ENCODE data around the gene MBP. TPM values are rescaled to one million over a fixed set of nuclear protein-coding genes. Genes with fewer than 3 reads are reported as not detected.

MBP gene
- total and polyA plus RNA-seq, 4 experiments from 2014 or later: 92.2 to 187 (median 149) TPM

GRCh38 chr18:77102259-77103040 lies 30.1 kb downstream of the MBP start:
- peaks cover 99% of the 10 kb centered on the region for H3K4me1 ChIP-seq (ENCODE audit: insufficient read depth, low read length)
- POLR2A ChIA-PET (ENCODE audit: partially characterized antibody): interaction anchor here (0.8 to 6.0 kb wide), 13 partner anchors 9 to 109 kb away, joined by 3 to 150 read pairs (median 7); partner anchors contain the start of gene MBP
- peaks cover 82 to 99% (median 92%) of the 10 kb centered on the region in 4 donors for H3K4me1 Mint-ChIP-seq
- H3K27me3 ChIP-seq (ENCODE audit: insufficient read depth, low read length): no peaks in the 10 kb centered on the region
- peak; percentile 59 to 76 (median 69) for DNase-seq
- intact Hi-C loops (cut with micrococcal nuclease): loop anchor here (1.0 kb wide), 2 partner anchors 26 to 40 kb away; no protein-coding TSS in a partner anchor
- no peaks in the 10 kb centered on the region for H3K9me3 ChIP-seq (ENCODE audit: control insufficient read depth in 1 of 2, low read length in 2 of 2)
- peak overlapping the region; percentile 97 to 98 (median 98) for H3K27ac Mint-ChIP-seq
- CTCF ChIA-PET (ENCODE audit: partially characterized antibody): interaction anchor here (1.0 to 4.0 kb wide), 15 partner anchors 12 to 120 kb away, joined by 3 to 21 read pairs (median 5); partner anchors contain the start of gene MBP
- peaks cover 15% of the 10 kb centered on the region for H3K36me3 ChIP-seq (ENCODE audit: insufficient read depth, low read length)
- H3K4me3 ChIP-seq (ENCODE audit: low read length in 2 of 2): peak overlapping the region; percentile 31 to 39
- H3K4me3 Mint-ChIP-seq: peak overlapping the region; percentile 78 to 89 (median 83)
- peaks cover 13 to 65% of the 10 kb centered on the region in 2 donors for H3K36me3 Mint-ChIP-seq
- H3K27ac ChIP-seq (ENCODE audit: low read depth, low read length): peak overlapping the region; percentile 81
- H3K27me3 Mint-ChIP-seq: no peaks in the 10 kb centered on the region
- peaks cover 0 to 5% (median 0%) of the 10 kb centered on the region in 8 donors for H3K9me3 Mint-ChIP-seq

GRCh38 chr18:77101410-77102258 lies 30.9 kb downstream of the MBP start:
- peaks cover 15% of the 10 kb centered on the region for H3K36me3 ChIP-seq (ENCODE audit: insufficient read depth, low read length)
- H3K36me3 Mint-ChIP-seq: peaks cover 17 to 62% of the 10 kb centered on the region in 2 donors

GRCh38 chr18:77100751-77101355 lies 31.7 kb downstream of the MBP start:
- H3K27me3 Mint-ChIP-seq: no peaks in the 10 kb centered on the region
- Histone ChIP-seq H3K27me3 (ENCODE audit: insufficient read depth, low read length) (no peaks in the 10 kb centered on the region), H3K27ac (ENCODE audit: low read depth, low read length) (peak overlapping the region; percentile 81), H3K4me3 (ENCODE audit: low read length in 2 of 2) (peak overlapping the region in 1 of 2 donors; percentile 39), H3K4me1 (ENCODE audit: insufficient read depth, low read length) (peaks cover 99% of the 10 kb centered on the region), H3K36me3 (ENCODE audit: insufficient read depth, low read length) (peaks cover 15% of the 10 kb centered on the region), H3K9me3 (ENCODE audit: control insufficient read depth in 1 of 2, low read length in 2 of 2) (no peaks in the 10 kb centered on the region)
- H3K4me3 Mint-ChIP-seq: peak overlapping the region; percentile 78 to 89 (median 83)
- intact Hi-C loops (cut with micrococcal nuclease): no loop called here
- ChIA-PET POLR2A (ENCODE audit: partially characterized antibody) (interaction anchor here (0.9 to 6.0 kb wide), 12 partner anchors 11 to 110 kb away, joined by 3 to 150 read pairs (median 8); partner anchors contain the start of gene MBP), CTCF (ENCODE audit: partially characterized antibody) (interaction anchor here (0.7 to 4.0 kb wide), 9 partner anchors 8 to 118 kb away, joined by 3 to 21 read pairs (median 5); no protein-coding TSS in a partner anchor)
- H3K36me3 Mint-ChIP-seq: peaks cover 20 to 66% of the 10 kb centered on the region in 2 donors
- peaks cover 0 to 1% (median 0%) of the 10 kb centered on the region in 8 donors for H3K9me3 Mint-ChIP-seq
- peaks cover 72 to 99% (median 88%) of the 10 kb centered on the region in 4 donors for H3K4me1 Mint-ChIP-seq
- DNase-seq: peak in 2 of 5 donors; percentile 34 to 67
- H3K27ac Mint-ChIP-seq: peak overlapping the region; percentile 97 to 98 (median 98)

More at GRCh38 chr18:77101410-77102258, 30.9 kb downstream of the MBP start:
- peak overlapping the region; percentile 97 to 98 (median 98) for H3K27ac Mint-ChIP-seq
- peak overlapping the region; percentile 78 to 89 (median 83) for H3K4me3 Mint-ChIP-seq
- no peaks in the 10 kb centered on the region for H3K9me3 ChIP-seq (ENCODE audit: control insufficient read depth in 1 of 2, low read length in 2 of 2)
- intact Hi-C loops (cut with micrococcal nuclease): loop anchor here (1.0 kb wide), 2 partner anchors 27 to 39 kb away; no protein-coding TSS in a partner anchor
- POLR2A ChIA-PET (ENCODE audit: partially characterized antibody): interaction anchor here (0.8 to 6.0 kb wide), 13 partner anchors 10 to 109 kb away, joined by 3 to 150 read pairs (median 7); partner anchors contain the start of gene MBP
- DNase-seq: peak in 2 of 5 donors; percentile 27 to 66
- no peaks in the 10 kb centered on the region for H3K27me3 Mint-ChIP-seq
- peaks cover 79 to 99% (median 90%) of the 10 kb centered on the region in 4 donors for H3K4me1 Mint-ChIP-seq
- peak overlapping the region; percentile 81 for H3K27ac ChIP-seq (ENCODE audit: low read depth, low read length)
- CTCF ChIA-PET (ENCODE audit: partially characterized antibody): interaction anchor here (1.0 to 4.0 kb wide), 16 partner anchors 9 to 119 kb away, joined by 3 to 21 read pairs (median 5); partner anchors contain the start of gene MBP
- peaks cover 0 to 5% (median 0%) of the 10 kb centered on the region in 8 donors for H3K9me3 Mint-ChIP-seq
- peaks cover 99% of the 10 kb centered on the region for H3K4me1 ChIP-seq (ENCODE audit: insufficient read depth, low read length)
- no peaks in the 10 kb centered on the region for H3K27me3 ChIP-seq (ENCODE audit: insufficient read depth, low read length)
- H3K4me3 ChIP-seq (ENCODE audit: low read length in 2 of 2): peak overlapping the region; percentile 31 to 39

GRCh38 chr18:77099485-77100370 lies 32.9 kb downstream of the MBP start:
- CTCF ChIA-PET (ENCODE audit: partially characterized antibody): interaction anchor here (1.0 to 4.0 kb wide), 4 partner anchors 8 to 37 kb away, joined by 3 to 21 read pairs (median 12); no protein-coding TSS in a partner anchor
- Histone ChIP-seq H3K36me3 (ENCODE audit: insufficient read depth, low read length) (peaks cover 18% of the 10 kb centered on the region), H3K27me3 (ENCODE audit: insufficient read depth, low read length) (no peaks in the 10 kb centered on the region), H3K4me3 (ENCODE audit: low read length in 2 of 2) (peak overlapping the region in 1 of 2 donors; percentile 9), H3K27ac (ENCODE audit: low read depth, low read length) (peak overlapping the region; percentile 81), H3K9me3 (ENCODE audit: control insufficient read depth in 1 of 2, low read length in 2 of 2) (no peaks in the 10 kb centered on the region), H3K4me1 (ENCODE audit: insufficient read depth, low read length) (peaks cover 100% of the 10 kb centered on the region)
- POLR2A ChIA-PET (ENCODE audit: partially characterized antibody): interaction anchor here (0.9 to 6.0 kb wide), 9 partner anchors 13 to 276 kb away, joined by 3 to 150 read pairs (median 3); partner anchors contain the start of gene MBP
- DNase-seq: peak in 3 of 5 donors; percentile 44 to 66 (median 44)
- no peaks in the 10 kb centered on the region for H3K27me3 Mint-ChIP-seq
- intact Hi-C loops (cut with micrococcal nuclease): no loop called here
- H3K9me3 Mint-ChIP-seq: peaks cover 0 to 1% (median 0%) of the 10 kb centered on the region in 8 donors
- peaks cover 72 to 99% (median 89%) of the 10 kb centered on the region in 4 donors for H3K4me1 Mint-ChIP-seq
- H3K27ac Mint-ChIP-seq: peak overlapping the region; percentile 97 to 98 (median 98)
- H3K36me3 Mint-ChIP-seq: peaks cover 20 to 71% of the 10 kb centered on the region in 2 donors
- H3K4me3 Mint-ChIP-seq: peak overlapping the region; percentile 7 to 87 (median 76)

GRCh38 chr18:77098538-77099174 lies 33.9 kb downstream of the MBP start:
- peaks cover 16 to 67% of the 10 kb centered on the region in 2 donors for H3K36me3 Mint-ChIP-seq
- no peak for DNase-seq
- Histone ChIP-seq H3K27ac (ENCODE audit: low read depth, low read length) (peak overlapping the region; percentile 81), H3K36me3 (ENCODE audit: insufficient read depth, low read length) (peaks cover 15% of the 10 kb centered on the region), H3K9me3 (ENCODE audit: control insufficient read depth in 1 of 2, low read length in 2 of 2) (no peaks in the 10 kb centered on the region), H3K4me1 (ENCODE audit: insufficient read depth, low read length) (peaks cover 95% of the 10 kb centered on the region), H3K27me3 (ENCODE audit: insufficient read depth, low read length) (no peaks in the 10 kb centered on the region), H3K4me3 (ENCODE audit: low read length in 2 of 2) (no peak overlapping the region)
- peak overlapping the region in 7 of 8 donors; percentile 21 to 87 (median 73) for H3K4me3 Mint-ChIP-seq
- CTCF ChIA-PET (ENCODE audit: partially characterized antibody): interaction anchor here (1.0 to 4.0 kb wide), 2 partner anchors 23 to 36 kb away, joined by 3 to 21 read pairs; no protein-coding TSS in a partner anchor
- peaks cover 0 to 1% (median 0%) of the 10 kb centered on the region in 8 donors for H3K9me3 Mint-ChIP-seq
- POLR2A ChIA-PET (ENCODE audit: partially characterized antibody): interaction anchor here (1.0 to 6.0 kb wide), 6 partner anchors 9 to 42 kb away, joined by 3 to 150 read pairs (median 10); partner anchors contain the start of gene MBP
- intact Hi-C loops (cut with micrococcal nuclease): no loop called here
- H3K27me3 Mint-ChIP-seq: no peaks in the 10 kb centered on the region
- H3K27ac Mint-ChIP-seq: peak overlapping the region; percentile 97 to 98 (median 98)
- peaks cover 67 to 97% (median 85%) of the 10 kb centered on the region in 4 donors for H3K4me1 Mint-ChIP-seq
